Endothelial cell of umbilical vein (primary cell): Measurements from ENCODE around the gene COA4. TPM values are rescaled to one million over a fixed set of nuclear protein-coding genes. Genes with fewer than 3 reads are reported as not detected.

Source experiments
- BruUV-seq: library from RNA; stranded (reverse); fragments of 400-500 nt; replicated peaks from 2 replicates; lab custom pipeline; 2021; lab: Mats Ljungman, UMichigan
- CTCF ChIA-PET: fragments of 300-600, 350-600 bp; sonication (Branson Sonifier 250); formaldehyde crosslinking; loops from one replicate; lab custom pipeline; 2021; ENCODE audit warnings: antibody characterized with exemption, inconsistent platforms; lab: Charles Lee
- POLR2A ChIA-PET: fragments of 300-600, 350-600 bp; sonication (Branson Sonifier 250); formaldehyde crosslinking; loops from one replicate; lab custom pipeline; 2021; ENCODE audit warnings: antibody characterized with exemption, inconsistent platforms; lab: Charles Lee
- DNase-seq: peaks from one replicate; pipeline ENCODE4 v3.0.0-alpha.2; 2011; ENCODE audit warnings: low read depth, low spot score
- FAIRE-seq: peaks from 2 replicates; lab custom pipeline; 2011; peaks lifted over from hg19 to GRCh38; lab: Jason Lieb, UNC
- H2AFZ ChIP-seq: 2 replicates; pipeline ENCODE4 v1.6.0; 2012; ENCODE audit warnings: low read depth, low read length, control low read depth, inconsistent platforms
- H3K27ac ChIP-seq: 2 replicates; pipeline ENCODE4 v1.5.1; 2011; ENCODE audit warnings: low read depth, mild to moderate bottlenecking, control low read depth, low read length, moderate library complexity; ENCODE audit not compliant: insufficient read depth
- H3K27me3 ChIP-seq, 2 experiments: 2 replicates each; pipeline versions ENCODE4 v1.6.0 to v1.6.1; 2011; ENCODE audit warnings: low read length in 2 of 2, mixed read lengths in 1 of 2; ENCODE audit not compliant: control insufficient read depth in 2 of 2, insufficient read depth in 2 of 2
- H3K36me3 ChIP-seq, 2 experiments: 2 replicates in 1 of 2; 3 replicates in 1 of 2; pipeline ENCODE4 v1.5.1; 2011; ENCODE audit warnings: low read length in 2 of 2, mild to moderate bottlenecking in 1 of 2, moderate library complexity in 1 of 2; ENCODE audit not compliant: control insufficient read depth in 2 of 2, insufficient read depth in 2 of 2; ENCODE audit errors: extremely low read depth in 1 of 2
- H3K4me1 ChIP-seq: 3 replicates; pipeline ENCODE4 v1.5.1; 2011; ENCODE audit warnings: mild to moderate bottlenecking, low read length; ENCODE audit not compliant: control insufficient read depth, insufficient read depth; ENCODE audit errors: extremely low read depth
- H3K4me2 ChIP-seq: 2 replicates; pipeline ENCODE4 v1.6.1; 2011; ENCODE audit warnings: low read length, control low read depth, mixed read lengths; ENCODE audit not compliant: insufficient read depth
- H3K4me3 ChIP-seq, 3 experiments: fragments of 200-600 bp in 1 of 3; sonication (generic), shearing (Covaris generic) in 1 of 3; replicated peaks in 1 of 3; 2 replicates each; pipeline ENCODE4 v1.5.1; 2011 to 2016; ENCODE audit warnings: control low read depth in 3 of 3, low read length in 3 of 3, mild to moderate bottlenecking in 2 of 3, inconsistent platforms in 1 of 3, low read depth in 1 of 3, moderate library complexity in 1 of 3; ENCODE audit not compliant: insufficient read depth in 1 of 3
- H3K79me2 ChIP-seq: 2 replicates; pipeline ENCODE4 v1.6.0; 2012; ENCODE audit warnings: low read length, inconsistent platforms; ENCODE audit not compliant: control insufficient read depth, insufficient read depth
- H3K9ac ChIP-seq: replicated peaks from 2 replicates; pipeline ENCODE3; 2011; ENCODE audit warnings: low read length, control low read depth; ENCODE audit not compliant: insufficient read depth; ENCODE audit errors: extremely low read depth
- H3K9me1 ChIP-seq: replicated peaks from 3 replicates; pipeline ENCODE4 v1.6.0; 2011; ENCODE audit warnings: mild to moderate bottlenecking, low read length; ENCODE audit not compliant: control insufficient read depth, insufficient read depth; ENCODE audit errors: extremely low read depth
- H3K9me3 ChIP-seq: replicated peaks from 2 replicates; pipeline ENCODE4 v1.5.1; 2012; ENCODE audit warnings: low read length, inconsistent platforms; ENCODE audit not compliant: control insufficient read depth, insufficient read depth
- H4K20me1 ChIP-seq: replicated peaks from 2 replicates; pipeline ENCODE3; 2011; ENCODE audit warnings: mild to moderate bottlenecking, low read length; ENCODE audit not compliant: control insufficient read depth, insufficient read depth; ENCODE audit errors: extremely low read depth
- EZH2 ChIP-seq: IDR thresholded peaks from 2 replicates; pipeline ENCODE4 v1.6.1; 2012; ENCODE audit warnings: borderline replicate concordance, low read depth, mild to moderate bottlenecking, moderate library complexity, low read length, inconsistent platforms; ENCODE audit not compliant: severe bottlenecking
- FOS ChIP-seq: IDR thresholded peaks from 2 replicates; pipeline ENCODE4 v1.6.1; 2011; ENCODE audit warnings: mild to moderate bottlenecking, low read length, moderate library complexity, borderline replicate concordance; ENCODE audit not compliant: insufficient read depth
- GATA2 ChIP-seq: IDR thresholded peaks from 2 replicates; pipeline ENCODE4 v1.7.0; 2011; ENCODE audit warnings: low read depth, mild to moderate bottlenecking, moderate library complexity, mixed read lengths, low read length; ENCODE audit not compliant: insufficient read length, insufficient read depth
- JUN ChIP-seq: IDR thresholded peaks from 2 replicates; pipeline ENCODE4 v1.6.1; 2011; ENCODE audit warnings: borderline replicate concordance, low read depth; ENCODE audit not compliant: insufficient read length, insufficient read depth
- MYC ChIP-seq: IDR thresholded peaks from one replicate; pipeline ENCODE4 v1.6.1; 2011; ENCODE audit warnings: mild to moderate bottlenecking, low read depth, low read length
- POLR2A ChIP-seq: IDR thresholded peaks from 2 replicates; pipeline ENCODE4 v1.6.1; 2012; ENCODE audit warnings: low read depth, mild to moderate bottlenecking, control low read depth, low read length
- POLR2AphosphoS5 ChIP-seq: IDR thresholded peaks from 2 replicates; pipeline ENCODE4 v1.6.1; 2012; ENCODE audit warnings: low read depth, mild to moderate bottlenecking, control low read depth, low read length, moderate library complexity; ENCODE audit not compliant: insufficient read depth
- dilution Hi-C: fragments of 300-500 bp; cut with MboI; formaldehyde crosslinking; loops from one replicate; pipeline ENCODE4 v1.15.0; 2019; ENCODE audit warnings: low sequenced_read_pairs; ENCODE audit not compliant: extremely low pct_ligation_motif_present
- intact Hi-C: fragments of 100-400 bp; cut with micrococcal nuclease; formaldehyde crosslinking; loops from one replicate; pipeline ENCODE4 v1.10.0; 2022
- polyA plus RNA-seq, 4 experiments: library from polyadenylated mRNA; depleted of rRNA in 3 of 4; stranded (reverse) in 3 of 4; unstranded in 1 of 4; fragments of >200 nt; gene quantifications; 2 replicates each; pipeline versions ENCODE4 v1.2.1 to v1.2.3, GENCODE V29; 2011 to 2012; ENCODE audit warnings: missing spikeins in 1 of 4
- total RNA-seq: library from RNA; stranded (reverse); gene quantifications from 2 replicates; pipeline ENCODE4 v1.2.3, GENCODE V29; 2021
- TF ChIP-seq, protein P1 (sequence below), 2 donors: IDR thresholded peaks; 1 replicate in 1 of 2; 2 replicates in 1 of 2; pipeline ENCODE4 v1.5.1; 2011; ENCODE audit warnings: low read length in 2 of 2, mild to moderate bottlenecking in 2 of 2, moderate library complexity in 2 of 2, control low read depth in 1 of 2, inconsistent platforms in 1 of 2, low read depth in 1 of 2; ENCODE audit not compliant: insufficient read depth in 1 of 2; ENCODE audit errors: extremely low read depth in 1 of 2
- TF ChIP-seq, protein P2 (sequence below): IDR thresholded peaks from 2 replicates; pipeline ENCODE4 v1.6.1; 2011; ENCODE audit not compliant: insufficient read depth, insufficient read length

COA4 gene
- total and polyA plus RNA-seq, 2 donors (not counting 3 experiments of a cell fraction or from before 2014, with no cell fraction given): 58.1 to 120 TPM

DNA sequence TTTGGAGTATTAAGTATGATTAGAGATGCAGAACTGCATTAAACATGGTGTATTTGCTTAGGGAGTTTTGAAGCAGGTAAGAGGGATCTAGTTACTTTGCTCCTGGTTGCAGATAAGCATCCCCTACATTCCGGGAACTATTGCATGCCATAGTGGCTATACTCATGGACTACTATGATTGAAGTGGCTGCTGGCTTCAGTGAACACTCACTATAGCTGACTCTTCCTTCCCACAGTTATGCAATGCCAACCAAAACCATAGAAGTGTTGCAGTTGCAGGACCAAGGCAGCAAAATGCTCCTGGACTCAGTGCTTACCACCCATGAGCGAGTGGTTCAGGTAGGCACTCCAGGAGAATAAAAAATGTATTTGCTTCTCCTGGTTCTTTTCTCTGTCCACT is 17.0 kb downstream of the COA4 start:
- no TSS peak for BruUV-seq
- no peak for TF ChIP-seq JUN
- TF ChIP-seq POLR2A: no peak
- Histone ChIP-seq H3K36me3 (peaks cover 2% of the 10 kb centered on the region in 2 experiments), H4K20me1 (no peaks in the 10 kb centered on the region), H3K4me2 (no peak overlapping the region), H3K4me3 (no peak overlapping the region), H3K9me1 (no peaks in the 10 kb centered on the region), H3K9me3 (no peaks in the 10 kb centered on the region), H3K4me1 (no peaks in the 10 kb centered on the region), H3K79me2 (no peaks in the 10 kb centered on the region), H3K27ac (no peak overlapping the region), H3K27me3 (no peaks in the 10 kb centered on the region), H2AFZ (no peak overlapping the region), H3K9ac (no peak overlapping the region)
- intact Hi-C loops (no loop called here), dilution Hi-C loops (no loop called here)
- ChIA-PET CTCF (interaction anchor here (1.2 kb wide), 1 partner anchor 72 kb away, joined by 3 read pairs; no protein-coding TSS in a partner anchor), POLR2A (no interaction called here)
- no peak for DNase-seq
- no peak for FAIRE-seq

- Histone ChIP-seq H3K4me1 (no peaks in the 10 kb centered on the region), H3K27me3 (no peaks in the 10 kb centered on the region), H3K36me3 (no peaks in the 10 kb centered on the region), H2AFZ (no peak overlapping the region), H3K79me2 (no peaks in the 10 kb centered on the region), H3K4me3 (no peak overlapping the region), H3K9ac (no peak overlapping the region), H3K9me3 (no peaks in the 10 kb centered on the region), H3K27ac (no peak overlapping the region), H3K4me2 (no peak overlapping the region), H4K20me1 (no peaks in the 10 kb centered on the region), H3K9me1 (no peaks in the 10 kb centered on the region)
- ChIA-PET CTCF (no interaction called here), POLR2A (no interaction called here)
- dilution Hi-C loops: no loop called here
- no TSS peak for BruUV-seq
- TF ChIP-seq JUN (no peak), EZH2 (no peak), POLR2AphosphoS5 (no peak), FOS (no peak), POLR2A (no peak), MYC (no peak), GATA2 (no peak)
- TF ChIP-seq, protein P1, sequence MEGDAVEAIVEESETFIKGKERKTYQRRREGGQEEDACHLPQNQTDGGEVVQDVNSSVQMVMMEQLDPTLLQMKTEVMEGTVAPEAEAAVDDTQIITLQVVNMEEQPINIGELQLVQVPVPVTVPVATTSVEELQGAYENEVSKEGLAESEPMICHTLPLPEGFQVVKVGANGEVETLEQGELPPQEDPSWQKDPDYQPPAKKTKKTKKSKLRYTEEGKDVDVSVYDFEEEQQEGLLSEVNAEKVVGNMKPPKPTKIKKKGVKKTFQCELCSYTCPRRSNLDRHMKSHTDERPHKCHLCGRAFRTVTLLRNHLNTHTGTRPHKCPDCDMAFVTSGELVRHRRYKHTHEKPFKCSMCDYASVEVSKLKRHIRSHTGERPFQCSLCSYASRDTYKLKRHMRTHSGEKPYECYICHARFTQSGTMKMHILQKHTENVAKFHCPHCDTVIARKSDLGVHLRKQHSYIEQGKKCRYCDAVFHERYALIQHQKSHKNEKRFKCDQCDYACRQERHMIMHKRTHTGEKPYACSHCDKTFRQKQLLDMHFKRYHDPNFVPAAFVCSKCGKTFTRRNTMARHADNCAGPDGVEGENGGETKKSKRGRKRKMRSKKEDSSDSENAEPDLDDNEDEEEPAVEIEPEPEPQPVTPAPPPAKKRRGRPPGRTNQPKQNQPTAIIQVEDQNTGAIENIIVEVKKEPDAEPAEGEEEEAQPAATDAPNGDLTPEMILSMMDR (IDR thresholded peaks at IDR 0.05; ENCODE audit: extremely low read depth in 1 of 2, insufficient read depth in 1 of 2, low read depth in 1 of 2, low read length in 2 of 2): no peak
- TF ChIP-seq, protein P2, sequence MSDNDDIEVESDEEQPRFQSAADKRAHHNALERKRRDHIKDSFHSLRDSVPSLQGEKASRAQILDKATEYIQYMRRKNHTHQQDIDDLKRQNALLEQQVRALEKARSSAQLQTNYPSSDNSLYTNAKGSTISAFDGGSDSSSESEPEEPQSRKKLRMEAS: no peak
- DNase-seq (no peak), FAIRE-seq (no peak)
- intact Hi-C loops: no loop called here
These were observed 20.5 kb downstream of the COA4 start for GRCh38 chr11:73856031-73856567.
